ENCODE results near the gene WFDC1.
"Not testable (repeated sequence)": the region's sequence is repeated elsewhere in the genome, so short reads cannot be mapped to it uniquely, and the experiment has no call there.

Gene WFDC1

DNA sequence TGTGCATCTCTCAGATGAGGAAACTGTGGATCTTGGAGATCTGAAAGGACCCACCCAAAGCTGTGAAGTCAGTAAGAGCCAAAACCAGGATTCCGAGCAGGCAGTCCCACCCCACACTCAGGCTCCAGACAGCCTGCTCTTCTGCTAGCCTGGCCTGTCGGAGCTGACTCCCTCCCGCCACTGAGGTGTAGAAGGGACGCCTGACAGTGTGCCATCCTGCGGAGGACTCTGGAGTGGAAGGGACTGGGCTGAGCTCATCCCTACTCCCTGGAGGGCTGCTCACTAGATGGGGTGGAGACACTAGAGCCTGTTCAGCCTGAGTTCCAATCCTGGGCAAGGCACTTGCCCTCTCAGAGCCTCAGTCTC lies 36.0 kb downstream of the WFDC1 start:
- ATAC-seq = no peak

DNA sequence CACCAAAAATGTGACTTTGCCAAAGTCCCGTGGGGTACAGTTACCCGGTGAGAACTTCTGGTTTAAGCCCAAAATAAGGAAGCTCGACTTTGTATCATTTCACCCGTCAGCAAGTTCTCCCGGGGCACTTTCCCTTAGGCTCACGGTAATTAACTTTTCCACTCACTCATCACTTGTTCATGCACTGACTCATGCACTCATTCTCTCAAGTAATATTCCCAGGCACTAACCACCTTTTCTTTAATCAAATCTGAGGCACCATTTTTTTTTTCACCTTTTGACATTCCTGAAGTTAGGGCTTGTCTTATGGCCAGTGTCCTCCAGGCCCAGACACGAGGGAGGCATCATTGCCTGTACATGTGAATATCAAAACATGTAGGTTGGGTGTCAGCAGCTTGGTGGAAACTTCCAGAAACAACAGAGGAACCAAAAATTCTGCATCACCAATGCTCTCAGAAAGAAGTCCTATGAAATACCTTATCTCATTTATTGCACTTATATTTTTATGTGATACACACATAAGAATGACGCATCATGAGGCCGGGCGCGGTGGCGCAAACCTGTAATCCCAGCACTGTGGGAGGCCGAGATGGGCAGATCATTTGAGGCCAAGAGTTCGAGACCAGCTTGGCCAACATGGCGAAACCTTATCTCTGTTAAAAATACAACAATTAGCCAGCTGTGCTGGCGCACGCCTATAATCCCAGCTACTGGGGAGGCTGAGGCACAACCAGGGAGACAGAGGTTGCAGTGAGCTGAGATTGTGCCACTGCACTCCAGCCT lies 37.5 kb downstream of the WFDC1 start:
- ATAC-seq = no peak

DNA sequence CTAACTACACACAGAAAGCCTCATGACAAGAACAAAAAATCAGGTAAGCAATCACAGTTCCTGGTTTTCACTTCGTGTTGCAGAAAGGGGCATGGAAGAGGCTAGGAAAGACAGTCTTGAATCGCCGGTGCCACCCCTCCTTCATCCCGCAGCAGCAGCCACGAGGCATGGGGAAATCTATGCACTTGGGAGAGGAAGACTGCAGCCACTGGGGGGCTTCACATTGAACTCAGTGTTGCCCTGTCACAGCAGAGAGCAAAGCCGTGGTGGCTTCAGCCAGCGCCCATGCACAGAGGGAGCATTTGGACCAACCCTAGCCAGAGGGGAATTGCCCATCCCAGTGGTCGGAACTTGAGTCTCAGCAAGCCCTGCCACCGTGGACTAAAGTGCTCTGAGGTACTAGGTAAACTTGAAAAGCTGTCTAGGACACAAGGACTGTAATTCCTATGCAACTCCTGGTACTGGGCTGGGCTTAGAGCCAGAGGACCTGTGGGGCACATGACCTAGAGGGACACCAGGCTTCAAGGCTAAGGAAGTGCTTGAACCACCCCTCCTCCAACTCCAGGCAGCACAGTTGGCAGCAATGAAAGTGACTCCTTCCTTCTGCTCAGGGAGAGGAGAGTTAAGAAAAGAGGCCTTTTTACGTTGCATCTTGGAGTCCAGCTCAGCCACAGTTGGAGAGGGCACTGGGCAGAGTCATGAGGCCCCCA lies 38.5 kb downstream of the WFDC1 start:
- no peak for ATAC-seq

GRCh38 chr16:84334058-84334457 lies 39.4 kb downstream of the WFDC1 start:
- ATAC-seq = no peak

GRCh38 chr16:84334482-84334881 lies 39.8 kb downstream of the WFDC1 start:
- no peak for ATAC-seq

DNA sequence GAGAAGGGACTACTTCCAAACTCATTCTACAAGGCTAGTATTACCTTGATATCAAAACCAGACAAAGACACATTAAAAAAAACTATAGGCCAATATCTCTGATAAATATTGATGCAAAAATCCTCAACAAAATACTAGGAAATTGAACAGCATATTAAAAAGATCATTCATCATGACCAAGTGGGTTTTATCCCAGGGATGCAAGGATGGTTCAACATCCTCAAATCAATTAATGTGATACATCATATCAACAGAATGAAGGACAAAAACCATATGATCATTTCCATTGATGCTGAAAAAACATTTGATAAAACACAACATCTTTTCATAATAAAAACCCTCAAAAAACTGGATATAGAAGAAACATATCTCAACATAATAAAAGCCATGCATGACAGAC lies 42.6 kb downstream of the WFDC1 start:
- not testable (repeated sequence) for ATAC-seq

- ATAC-seq = no peak
Measured at GRCh38 chr16:84339311-84339710, 44.6 kb downstream of the WFDC1 start.

DNA sequence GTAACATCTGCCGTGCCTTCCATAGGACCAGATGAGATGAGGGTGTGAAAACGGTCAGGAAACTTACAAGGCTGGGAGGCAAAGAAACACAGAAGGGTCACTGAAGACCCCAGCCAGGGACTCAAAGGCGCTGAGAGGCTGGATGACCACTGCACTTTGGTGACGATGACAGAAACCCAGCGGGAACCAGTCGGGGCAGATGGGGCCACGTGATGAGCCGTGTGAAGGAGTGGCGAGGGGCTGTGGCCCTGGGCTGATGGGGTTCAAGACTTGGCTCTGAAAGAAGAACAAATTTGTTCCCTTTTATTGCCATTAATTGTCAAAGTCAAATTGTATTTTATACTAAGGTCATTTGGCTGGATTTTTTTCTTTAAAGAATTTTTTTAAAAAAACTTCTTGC lies 45.1 kb downstream of the WFDC1 start:
- ATAC-seq = no peak

GRCh38 chr16:84340325-84341040 lies 45.8 kb downstream of the WFDC1 start:
- no peak for ATAC-seq

- no peak for ATAC-seq
Measured at GRCh38 chr16:84341528-84342295, 47.0 kb downstream of the WFDC1 start.

- ATAC-seq = not testable (repeated sequence)
Measured at GRCh38 chr16:84343800-84344199, 49.1 kb downstream of the WFDC1 start.

DNA sequence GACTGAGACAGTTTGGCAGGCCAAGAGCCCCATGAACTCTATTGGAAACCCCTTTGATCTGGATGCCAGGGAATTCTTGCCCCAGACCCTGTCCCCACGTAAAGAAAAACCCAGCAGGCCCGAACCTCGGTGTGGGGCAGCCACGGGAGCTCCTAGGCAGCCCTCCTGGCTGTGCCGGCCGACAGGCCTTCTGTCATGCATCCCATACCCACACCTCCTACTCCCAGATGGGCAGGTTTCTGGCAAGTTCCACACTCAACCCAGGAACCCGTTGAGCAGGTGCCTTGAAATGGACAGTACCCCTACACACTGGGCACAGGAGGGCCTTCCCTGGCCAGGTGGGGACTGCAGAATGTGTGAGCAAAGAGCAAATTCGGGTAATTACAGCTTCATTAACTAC lies 50.1 kb downstream of the WFDC1 start:
- no peak for ATAC-seq

DNA sequence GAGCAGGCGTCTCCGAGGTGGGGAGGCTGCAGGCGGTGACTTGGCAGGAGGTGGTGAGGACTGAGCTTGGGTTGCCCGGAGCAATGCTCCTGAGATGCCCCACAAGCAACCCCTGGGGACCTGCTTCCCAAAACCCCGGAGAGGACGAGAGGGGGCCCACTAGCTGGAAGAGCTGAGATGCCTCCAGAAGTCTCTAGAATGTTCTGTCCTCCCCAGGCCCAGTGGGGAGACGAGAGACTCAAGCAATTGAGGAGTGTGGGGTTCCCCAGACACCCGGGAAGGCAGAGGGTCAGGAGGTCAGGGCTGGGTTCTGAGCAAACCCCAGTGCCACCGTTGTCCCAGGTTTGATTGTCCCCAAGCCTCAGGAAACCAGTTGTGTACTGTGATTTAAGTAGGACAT lies 52.5 kb downstream of the WFDC1 start:
- ATAC-seq = no peak

GRCh38 chr16:84348386-84348888 lies 53.8 kb downstream of the WFDC1 start:
- no peak for ATAC-seq

DNA sequence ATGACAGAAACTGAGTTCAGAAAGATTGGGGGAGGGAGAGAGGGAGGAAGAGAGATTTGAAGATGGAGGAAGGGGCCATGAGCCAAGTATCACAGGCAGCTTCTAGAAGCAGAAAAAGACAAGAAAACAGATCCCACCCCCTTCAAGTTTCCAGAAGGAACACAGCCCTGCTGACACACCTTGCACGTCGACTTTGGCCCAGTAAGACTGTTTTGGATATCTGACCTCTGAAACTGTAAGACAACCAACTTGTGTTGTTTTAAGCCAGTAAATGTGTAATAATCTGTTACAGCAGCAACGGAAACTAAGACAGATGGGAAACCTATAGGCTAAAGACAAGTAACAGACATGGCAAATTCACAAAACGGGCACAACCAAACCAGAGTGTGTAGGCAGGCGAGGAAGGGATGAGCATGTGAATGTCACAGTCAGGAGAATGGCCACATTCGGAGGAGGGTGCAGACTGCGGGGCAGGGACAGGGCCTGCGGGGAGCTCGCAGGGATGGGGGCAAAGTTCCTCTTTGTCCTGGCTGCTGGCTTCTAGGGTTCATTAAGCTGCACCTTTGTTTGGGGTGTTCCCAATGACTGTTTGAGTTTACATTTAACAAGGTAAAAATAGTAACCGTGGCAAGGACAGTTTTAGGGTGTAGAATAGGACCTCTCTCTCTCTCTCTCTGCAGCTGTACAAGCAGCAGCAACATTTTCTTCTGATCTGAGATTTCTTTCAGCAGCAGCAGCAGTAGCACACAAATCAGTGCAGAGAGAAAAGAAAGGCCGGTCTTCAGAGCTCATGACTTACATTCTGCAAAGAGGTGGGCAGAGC lies 55.4 kb downstream of the WFDC1 start:
- no peak for ATAC-seq

DNA sequence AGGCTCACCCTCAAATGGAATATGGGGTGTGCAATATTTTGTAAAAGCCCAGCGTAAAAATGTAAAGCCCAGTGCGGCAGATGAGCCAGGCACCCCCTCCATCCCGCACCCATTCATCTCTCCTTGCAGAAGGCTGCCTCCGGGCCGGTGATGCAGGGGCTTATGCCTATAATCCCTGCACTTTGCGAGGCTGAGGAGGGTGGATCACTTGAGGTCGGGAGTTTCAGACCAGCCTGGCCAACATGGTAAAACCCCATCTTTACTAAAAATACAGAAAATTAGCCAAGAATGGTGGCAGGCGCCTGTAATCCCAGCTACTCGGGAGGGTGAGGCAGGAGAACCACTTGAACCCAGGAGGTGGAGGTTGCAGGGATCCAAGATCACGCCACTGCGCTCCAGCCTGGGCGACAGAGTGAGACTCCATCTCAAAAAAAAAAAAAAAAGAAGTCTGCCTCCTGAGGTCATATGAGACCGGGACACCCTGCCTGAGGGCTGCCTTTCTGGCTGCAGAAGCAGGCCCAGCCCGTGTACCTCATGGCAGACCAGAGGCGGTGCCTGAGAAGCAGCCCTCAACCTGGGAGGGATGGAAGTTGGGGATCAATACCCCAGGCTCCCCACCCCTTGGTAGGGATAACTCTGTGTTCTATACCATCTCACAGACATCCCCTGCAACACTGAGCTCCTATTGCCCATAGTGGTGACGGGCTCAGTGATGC lies 56.2 kb downstream of the WFDC1 start:
- ATAC-seq = no peak

GRCh38 chr16:84351630-84352029 lies 57.0 kb downstream of the WFDC1 start:
- no peak for ATAC-seq

DNA sequence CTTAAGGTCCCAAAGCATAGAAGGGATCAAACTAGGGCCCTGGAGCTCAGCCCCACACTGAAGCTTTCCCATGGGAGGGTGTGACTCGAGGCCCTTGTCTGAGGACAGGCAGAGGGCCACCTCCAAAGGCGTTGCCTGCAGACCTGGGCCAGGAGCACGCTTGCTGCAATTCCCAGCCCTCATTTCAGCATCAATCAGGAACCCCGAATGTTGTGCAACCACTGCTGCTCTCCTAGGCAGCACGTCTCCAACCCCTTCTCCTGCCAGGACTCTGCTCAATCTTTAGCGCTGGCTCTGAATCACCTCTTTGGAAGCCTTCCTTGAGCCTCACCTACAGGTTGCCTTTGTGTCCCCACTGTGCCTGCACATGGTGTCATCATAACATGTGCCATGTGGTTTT lies 59.6 kb downstream of the WFDC1 start:
- ATAC-seq = no peak

DNA sequence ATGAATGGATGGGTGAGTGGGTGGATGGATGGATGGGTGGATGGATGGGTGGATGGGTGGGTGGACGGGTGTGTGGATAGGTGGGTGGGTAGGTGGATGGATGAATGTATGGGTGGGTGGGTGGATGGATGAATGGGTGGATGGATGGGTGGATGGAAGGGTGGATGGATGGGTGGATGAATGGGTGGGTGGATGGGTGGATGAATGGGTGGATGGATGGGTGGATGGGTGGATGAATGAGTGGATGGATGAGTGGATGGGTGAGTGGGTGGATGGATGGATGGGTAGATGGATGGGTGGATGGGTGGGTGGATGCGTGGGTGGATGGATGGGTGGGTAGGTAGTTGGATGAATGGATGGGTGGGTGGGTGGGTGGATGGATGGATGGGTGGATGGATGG lies 60.5 kb downstream of the WFDC1 start:
- ATAC-seq = no peak

- no peak for ATAC-seq
Measured at GRCh38 chr16:84356176-84356575, 61.5 kb downstream of the WFDC1 start.

- ATAC-seq = no peak
Measured at GRCh38 chr16:84356591-84357116, 62.0 kb downstream of the WFDC1 start.

Data from activated CD4-positive, CD25-positive, alpha-beta regulatory T cell treated with anti-CD3 and anti-CD28 coated beads, Interleukin-2, amount 50 U/mL, for 24 hours (primary cell).